Stimulated activated CD8-positive, alpha-beta memory T cell treated with anti-CD3 and anti-CD28 coated beads, Interleukin-15, amount 100 ng/mL, for 24 hours (primary cell): Measurements from ENCODE around the gene PRKCG.
A peak's percentile ranks its signal among the peaks of the same experiment; 100 is the strongest.

Experiments used
- DNase-seq: peaks from one replicate; pipeline ENCODE4 v3.0.0-alpha.2; 2020; ENCODE audit warnings: low read depth

PRKCG gene

GRCh38 chr19:53898636-53899341, 16.8 kb downstream of the PRKCG start:
- no peak for DNase-seq

- DNase-seq = no peak
These were observed 18.3 kb downstream of the PRKCG start for GRCh38 chr19:53900191-53900860.

GRCh38 chr19:53903055-53903680, 21.2 kb downstream of the PRKCG start:
- no peak for DNase-seq

GRCh38 chr19:53904909-53905308, 22.9 kb downstream of the PRKCG start:
- DNase-seq = no peak

- DNase-seq = no peak
These were observed 23.8 kb downstream of the PRKCG start for GRCh38 chr19:53905787-53906186.

GRCh38 chr19:53906211-53907192, 24.5 kb downstream of the PRKCG start:
- peak; percentile 57 for DNase-seq

- DNase-seq = no peak
These were observed 25.2 kb downstream of the PRKCG start for GRCh38 chr19:53907193-53907581.

GRCh38 chr19:53907690-53908089, 25.7 kb downstream of the PRKCG start:
- DNase-seq = no peak

- DNase-seq = no peak
These were observed 26.3 kb downstream of the PRKCG start for GRCh38 chr19:53908106-53908934.

GRCh38 chr19:53908935-53909415, 27.0 kb downstream of the PRKCG start, which contains the start of gene CACNG7:
CACNG7 (plus strand) TSS chr19:53909278; CDS start chr19:53912832, 3,554 bp downstream.
- no peak for DNase-seq

GRCh38 chr19:53909471-53910169, 27.6 kb downstream of the PRKCG start:
- DNase-seq = no peak

- no peak for DNase-seq
These were observed 28.1 kb downstream of the PRKCG start for GRCh38 chr19:53910170-53910518.

- no peak for DNase-seq
These were observed 30.7 kb downstream of the PRKCG start for GRCh38 chr19:53912653-53913052.

GRCh38 chr19:53915000-53915399, 33.0 kb downstream of the PRKCG start:
- DNase-seq = no peak

GRCh38 chr19:53916004-53916403, 34.0 kb downstream of the PRKCG start:
- no peak for DNase-seq

GRCh38 chr19:53917356-53917755, 35.4 kb downstream of the PRKCG start:
- DNase-seq = no peak

- DNase-seq = no peak
These were observed 45.7 kb downstream of the PRKCG start for GRCh38 chr19:53927739-53928138.

- no peak for DNase-seq
These were observed 54.0 kb downstream of the PRKCG start for GRCh38 chr19:53936029-53936428.

GRCh38 chr19:53942001-53942786, 60.2 kb downstream of the PRKCG start:
- DNase-seq = no peak

- DNase-seq = no peak
These were observed 62.4 kb downstream of the PRKCG start for GRCh38 chr19:53944416-53944815.
